Caco-2 (cell line): ENCODE results near the gene LATS2. TPM values are rescaled to one million over a fixed set of nuclear protein-coding genes. Genes with fewer than 3 reads are reported as not detected.

ENCODE experiments used
- BruUV-seq: library from RNA; stranded (reverse); fragments of 400-500 nt; replicated peaks from 2 replicates; lab custom pipeline; 2021; lab: Mats Ljungman, UMichigan
- CTCF ChIA-PET: fragments of 300-600 bp; sonication (Branson Sonifier 250); formaldehyde crosslinking; loops from one replicate; lab custom pipeline; 2022; ENCODE audit warnings: antibody characterized with exemption; lab: Charles Lee
- POLR2A ChIA-PET: fragments of 300-600 bp; sonication (Branson Sonifier 250); formaldehyde crosslinking; loops from one replicate; lab custom pipeline; 2022; ENCODE audit warnings: antibody characterized with exemption; lab: Charles Lee
- DNase-seq, 2 experiments: peaks; one replicate each; pipeline versions ENCODE4 v3.0.0 to v3.0.0-alpha.2; 2020 to 2022
- H3K27me3 ChIP-seq: replicated peaks from 2 replicates; pipeline ENCODE4 v1.6.0; 2011; ENCODE audit warnings: low read length; ENCODE audit not compliant: control insufficient read depth, insufficient read depth
- H3K36me3 ChIP-seq: 2 replicates; pipeline ENCODE4 v1.5.1; 2011; ENCODE audit warnings: low read length; ENCODE audit not compliant: control insufficient read depth, insufficient read depth
- H3K4me1 ChIP-seq: fragments of 250-450 bp; sonication (Bioruptor Pico); 2 replicates; pipeline ENCODE4 v1.5.1; 2020; ENCODE audit warnings: mild to moderate bottlenecking
- H3K4me3 ChIP-seq: 2 replicates; pipeline ENCODE4 v1.5.1; 2011; ENCODE audit warnings: low read depth, mild to moderate bottlenecking, control low read depth, low read length
- H3K9me3 ChIP-seq: fragments of 250-450 bp; sonication (Bioruptor Pico); 2 replicates; pipeline ENCODE4 v1.5.1; 2020; ENCODE audit warnings: mild to moderate bottlenecking, moderate library complexity
- H3K27ac Mint-ChIP-seq: one replicate; pipeline ENCODE4 v1.8.0; 2022; ENCODE audit warnings: mixed read lengths; ENCODE audit not compliant: unreplicated experiment
- H3K27me3 Mint-ChIP-seq: one replicate; pipeline ENCODE4 v1.8.0; 2022; ENCODE audit warnings: mixed read lengths; ENCODE audit not compliant: insufficient read depth, unreplicated experiment
- H3K36me3 Mint-ChIP-seq: one replicate; pipeline ENCODE4 v1.8.0; 2022; ENCODE audit warnings: mild to moderate bottlenecking, mixed read lengths; ENCODE audit not compliant: insufficient read depth, unreplicated experiment
- H3K4me1 Mint-ChIP-seq: one replicate; pipeline ENCODE4 v1.8.0; 2022; ENCODE audit warnings: low read depth, mixed read lengths; ENCODE audit not compliant: unreplicated experiment
- H3K4me3 Mint-ChIP-seq: one replicate; pipeline ENCODE4 v1.8.0; 2022; ENCODE audit warnings: mild to moderate bottlenecking, moderate library complexity, mixed read lengths; ENCODE audit not compliant: unreplicated experiment
- H3K9me3 Mint-ChIP-seq: one replicate; pipeline ENCODE4 v1.8.0; 2022; ENCODE audit warnings: mixed read lengths; ENCODE audit not compliant: unreplicated experiment
- CTCF ChIP-seq, 2 experiments: fragments of 200-600 bp in 1 of 2; IDR thresholded peaks; 1 replicate in 1 of 2; 2 replicates in 1 of 2; pipeline versions ENCODE4 v1.5.1 to v1.8.0; 2011 to 2022; ENCODE audit warnings: antibody characterized with exemption in 1 of 2, control low read depth in 1 of 2, inconsistent platforms in 1 of 2, low read depth in 1 of 2, low read length in 1 of 2, mild to moderate bottlenecking in 1 of 2, moderate library complexity in 1 of 2; ENCODE audit not compliant: insufficient read depth in 1 of 2, severe bottlenecking in 1 of 2, unreplicated experiment in 1 of 2
- intact Hi-C: fragments of 100-400 bp; cut with micrococcal nuclease; formaldehyde crosslinking; loops from one replicate; pipeline ENCODE4 v1.10.0; 2022; ENCODE audit not compliant: unreplicated experiment
- total RNA-seq: library from RNA; stranded (reverse); gene quantifications from 2 replicates; pipeline ENCODE4 v1.2.3, GENCODE V29; 2022

Gene LATS2
- total RNA-seq, 1 experiment from 2014 or later, result 45.6 TPM

- H3K36me3 Mint-ChIP-seq, result peaks cover 9% of the 10 kb centered on the region
- BruUV-seq, result no TSS peak
- POLR2A ChIA-PET, result no interaction called here
- no peaks in the 10 kb centered on the region for H3K36me3 ChIP-seq
- no peak overlapping the region for H3K4me3 Mint-ChIP-seq
- no peaks in the 10 kb centered on the region for H3K27me3 ChIP-seq
- peaks cover 14% of the 10 kb centered on the region for H3K4me1 Mint-ChIP-seq
- H3K9me3 Mint-ChIP-seq, result no peaks in the 10 kb centered on the region
- H3K9me3 ChIP-seq, result no peaks in the 10 kb centered on the region
- CTCF ChIA-PET, result no interaction called here
- H3K4me3 ChIP-seq, result no peak overlapping the region
- H3K27ac Mint-ChIP-seq, result no peak overlapping the region
- TF ChIP-seq CTCF (IDR thresholded peaks at IDR 0.05; ENCODE audit: insufficient read depth in 1 of 2, low read depth in 1 of 2, low read length in 1 of 2, severe bottlenecking in 1 of 2, unreplicated experiment in 1 of 2), result no peak
- peaks cover 25% of the 10 kb centered on the region for H3K4me1 ChIP-seq
- DNase-seq, result no peak
- intact Hi-C loops, result no loop called here
- no peaks in the 10 kb centered on the region for H3K27me3 Mint-ChIP-seq
These were observed 4.3 kb upstream of the LATS2 start for GRCh38 chr13:21065686-21066085.

DNA sequence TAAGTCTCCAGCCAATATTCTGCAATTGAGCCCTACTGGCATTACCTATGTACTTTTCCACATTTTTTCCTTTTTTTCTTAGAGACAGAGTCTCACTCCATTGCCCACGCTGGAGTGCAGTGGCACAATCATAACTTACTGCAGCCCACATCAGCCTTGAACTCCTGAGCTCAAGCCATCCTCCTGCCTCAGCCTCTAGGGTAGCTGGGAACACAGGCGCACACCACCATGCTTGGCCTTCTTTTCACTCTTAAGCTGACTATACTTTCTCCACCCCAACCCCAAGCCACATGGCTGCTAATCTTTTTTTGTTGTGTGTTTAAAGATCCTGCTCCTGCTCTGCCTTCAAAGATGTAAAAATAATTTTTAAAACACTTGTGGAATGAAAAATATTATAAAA is 1.6 kb upstream of the LATS2 start:
- BruUV-seq, result no TSS peak
- POLR2A ChIA-PET, result no interaction called here

GRCh38 chr13:21060338-21061028 is 903 bp downstream of the LATS2 start:
- DNase-seq, result peak; percentile 66 to 67

More for the DNA sequence above, 1.6 kb upstream of the LATS2 start:
- intact Hi-C loops, result no loop called here
- DNase-seq, result no peak
- Mint-ChIP-seq H3K27ac (peak overlapping the region; percentile 91), H3K27me3 (no peaks in the 10 kb centered on the region), H3K4me3 (no peak overlapping the region), H3K36me3 (peaks cover 29% of the 10 kb centered on the region), H3K9me3 (no peaks in the 10 kb centered on the region), H3K4me1 (peaks cover 14% of the 10 kb centered on the region)
- Histone ChIP-seq H3K36me3 (no peaks in the 10 kb centered on the region), H3K4me3 (no peak overlapping the region), H3K4me1 (peaks cover 15% of the 10 kb centered on the region), H3K27me3 (no peaks in the 10 kb centered on the region), H3K9me3 (no peaks in the 10 kb centered on the region)
- CTCF ChIA-PET, result no interaction called here
- TF ChIP-seq CTCF (IDR thresholded peaks at IDR 0.05; ENCODE audit: insufficient read depth in 1 of 2, low read depth in 1 of 2, low read length in 1 of 2, severe bottlenecking in 1 of 2, unreplicated experiment in 1 of 2), result no peak

More at GRCh38 chr13:21060338-21061028, 903 bp downstream of the LATS2 start:
- peaks cover 54% of the 10 kb centered on the region for H3K36me3 Mint-ChIP-seq
- intact Hi-C loops, result loop anchor here (1.0 kb wide), 2 partner anchors 11 to 117 kb away; no protein-coding TSS in a partner anchor
- ChIA-PET CTCF (no interaction called here), POLR2A (interaction anchor here (0.5 to 2.5 kb wide), 7 partner anchors 9 to 120 kb away, joined by 3 to 27 read pairs (median 6); partner anchors contain the start of genes MRPL57 and SKA3)
- H3K4me1 Mint-ChIP-seq, result peaks cover 24% of the 10 kb centered on the region
- no peaks in the 10 kb centered on the region for H3K9me3 ChIP-seq
- H3K27ac Mint-ChIP-seq, result peak overlapping the region; percentile 86
- H3K27me3 ChIP-seq, result no peaks in the 10 kb centered on the region
- no peaks in the 10 kb centered on the region; the same call in none of the 2 replicates for H3K36me3 ChIP-seq
- peak overlapping the region; percentile 99 for H3K4me3 ChIP-seq
- no peaks in the 10 kb centered on the region for H3K27me3 Mint-ChIP-seq
- TF ChIP-seq CTCF (IDR thresholded peaks at IDR 0.05; ENCODE audit: insufficient read depth in 1 of 2, low read depth in 1 of 2, low read length in 1 of 2, severe bottlenecking in 1 of 2, unreplicated experiment in 1 of 2), result no peak
- peak overlapping the region; percentile 79 for H3K4me3 Mint-ChIP-seq
- no peaks in the 10 kb centered on the region for H3K9me3 Mint-ChIP-seq
- BruUV-seq, result no TSS peak
- H3K4me1 ChIP-seq, result peaks cover 25% of the 10 kb centered on the region
